K562 (cell line): ENCODE results near the gene UBR4. TPM values are rescaled to one million over a fixed set of nuclear protein-coding genes. Genes with fewer than 3 reads are reported as not detected.

Source experiments
- ATAC-seq: fragments of 200-7000 bp; cut with Tn5 transposase; 3 replicates; pipeline ENCODE4 v1.9.1; 2020; ENCODE audit warnings: moderate library complexity
- BruUV-seq: library from RNA; stranded (reverse); fragments of 400-500 nt; replicated peaks from 2 replicates; lab custom pipeline; 2021; lab: Mats Ljungman, UMichigan
- CTCF ChIA-PET: fragments of 300-600 bp; formaldehyde crosslinking; extraction: SDS; loops from one replicate; lab custom pipeline; 2021; ENCODE audit warnings: low intra/inter-chr PET ratio; lab: Yijun Ruan, JAX
- POLR2A ChIA-PET: fragments of 300-600, 350-650 bp; sonication (Branson Sonifier 250); formaldehyde crosslinking; extraction: SDS; loops from one replicate; lab custom pipeline; 2021; ENCODE audit warnings: antibody characterized with exemption, inconsistent platforms; lab: Yijun Ruan, JAX
- DNase-seq, 4 experiments: peaks; one replicate each; pipeline versions ENCODE4 v3.0.0 to v3.0.0-alpha.2; 2011 to 2018; ENCODE audit warnings: low spot score in 3 of 4, mixed read lengths in 3 of 4; ENCODE audit errors: extremely low read depth in 1 of 4
- FAIRE-seq: peaks from 2 replicates; lab custom pipeline; 2011; peaks lifted over from hg19 to GRCh38; lab: Jason Lieb, UNC
- H2AFZ ChIP-seq: 2 replicates; pipeline ENCODE4 v1.6.0; 2011; ENCODE audit warnings: low read depth, low read length, control low read depth, inconsistent platforms
- H3K27ac ChIP-seq: fragments of 200-600 bp; 3 replicates; pipeline ENCODE4 v1.8.0; 2011; ENCODE audit warnings: low read depth, mild to moderate bottlenecking, control low read depth, inconsistent platforms, low read length, moderate library complexity, mixed read lengths; ENCODE audit errors: extremely low read depth
- H3K27me3 ChIP-seq, 2 experiments: fragments of 300-600 bp in 1 of 2; 2 replicates in 1 of 2; 3 replicates in 1 of 2; pipeline versions ENCODE4 v1.6.0 to v1.8.0; 2011; ENCODE audit warnings: inconsistent platforms in 2 of 2, low read length in 2 of 2, mild to moderate bottlenecking in 1 of 2, mixed read lengths in 1 of 2, moderate library complexity in 1 of 2; ENCODE audit not compliant: control insufficient read depth in 2 of 2, insufficient read depth in 2 of 2
- H3K36me3 ChIP-seq: fragments of 300-600 bp; 3 replicates; pipeline ENCODE4 v1.8.0; 2011; ENCODE audit warnings: mild to moderate bottlenecking, low read length, inconsistent platforms; ENCODE audit not compliant: control insufficient read depth, insufficient read depth
- H3K4me1 ChIP-seq, 2 experiments: fragments of 200-600 bp in 1 of 2; replicated peaks in 1 of 2; 2 replicates in 1 of 2; 3 replicates in 1 of 2; pipeline versions ENCODE4 v1.5.1 to v1.8.0; 2011; ENCODE audit warnings: inconsistent platforms in 2 of 2, low read length in 2 of 2, mild to moderate bottlenecking in 1 of 2, mixed read lengths in 1 of 2, moderate library complexity in 1 of 2; ENCODE audit not compliant: control insufficient read depth in 2 of 2, insufficient read depth in 2 of 2
- H3K4me2 ChIP-seq: 2 replicates; pipeline ENCODE4 v1.6.1; 2011; ENCODE audit warnings: low read length, control low read depth, inconsistent platforms, mixed read lengths; ENCODE audit not compliant: insufficient read depth
- H3K4me3 ChIP-seq: fragments of 200-600 bp; sonication (generic), shearing (Covaris generic); 2 replicates; pipeline ENCODE4 v1.5.1; 2016; ENCODE audit warnings: control low read depth, inconsistent platforms
- H3K79me2 ChIP-seq: fragments of 200-600 bp; 3 replicates; pipeline ENCODE4 v1.8.0; 2011; ENCODE audit warnings: low read length, inconsistent platforms; ENCODE audit not compliant: control insufficient read depth, insufficient read depth
- H3K9ac ChIP-seq, 2 experiments: 2 replicates each; pipeline versions ENCODE4 v1.6.0 to v1.6.1; 2011; ENCODE audit warnings: low read depth in 2 of 2, low read length in 2 of 2, control low read depth in 1 of 2, inconsistent platforms in 1 of 2, mild to moderate bottlenecking in 1 of 2, mixed read lengths in 1 of 2; ENCODE audit not compliant: insufficient read depth in 1 of 2
- H3K9me1 ChIP-seq: one replicate; pipeline ENCODE4 v1.6.0; 2011; ENCODE audit warnings: inconsistent platforms, mild to moderate bottlenecking, low read length, moderate library complexity; ENCODE audit not compliant: control insufficient read depth, insufficient read depth
- H3K9me3 ChIP-seq: replicated peaks from 2 replicates; pipeline ENCODE4 v1.5.1; 2011; ENCODE audit warnings: low read depth, low read length, inconsistent platforms; ENCODE audit not compliant: control insufficient read depth, insufficient read depth
- H4K20me1 ChIP-seq: replicated peaks from 2 replicates; pipeline ENCODE4 v1.6.1; 2011; ENCODE audit warnings: low read length, inconsistent platforms, mixed read lengths; ENCODE audit not compliant: control insufficient read depth, insufficient read depth
- KDM5B ChIP-seq: fragments of 200-600 bp; sonication (generic); IDR thresholded peaks from 2 replicates; pipeline ENCODE4 v1.6.1; 2012; ENCODE audit warnings: low read depth, mild to moderate bottlenecking, moderate library complexity, low read length, control low read depth, inconsistent platforms; ENCODE audit not compliant: insufficient replicate concordance
- RBM25 ChIP-seq: fragments of 200-400 bp; formaldehyde crosslinking; IDR thresholded peaks from 2 replicates; pipeline ENCODE4 v1.6.1; 2018; ENCODE audit warnings: low read length, low read depth, moderate library complexity; ENCODE audit not compliant: severe bottlenecking
- ZBED1 ChIP-seq: IDR thresholded peaks from 2 replicates; pipeline ENCODE4 v1.6.1; 2014
- ZNF232 ChIP-seq: sonication (generic); formaldehyde crosslinking; IDR thresholded peaks from 2 replicates; pipeline ENCODE4 v1.8.0; 2022; ENCODE audit warnings: mild to moderate bottlenecking, missing genetic modification reagents
- WGBS: fragments of 100-300 bp; shearing (Covaris generic); methylation state at CpG from one replicate; pipeline ENCODE4 v1.1.6; 2016; ENCODE audit warnings: low coverage, mixed read lengths; ENCODE audit not compliant: insufficient coverage; ENCODE audit errors: missing lambda C conversion rate; 5-methylcytosine and 5-hydroxymethylcytosine counted together
- in situ Hi-C: fragments of 300-500 bp; cut with MboI; formaldehyde crosslinking; loops from 4 replicates; pipeline ENCODE4 v1.15.0; 2018; ENCODE audit warnings: inconsistent platforms, mixed read lengths
- intact Hi-C: fragments of 100-400 bp; cut with micrococcal nuclease; formaldehyde crosslinking; loops from 2 replicates; pipeline ENCODE4 v1.14.2; 2022
- polyA plus RNA-seq, 8 experiments: library from polyadenylated mRNA; depleted of rRNA in 4 of 8; stranded (reverse) in 5 of 8; unstranded in 3 of 8; fragments of >200 nt; fragmentation: Nextera tagmentation in 2 of 8; fragmentation: Illumina TruSeq in 1 of 8; extraction: Ambion mirVana in 2 of 8; extraction: Trizol in 1 of 8; gene quantifications; 2 replicates each; pipeline versions ENCODE4 v1.2.1 to v1.2.3, GENCODE V29; 2011 to 2014; ENCODE audit warnings: inconsistent platforms in 1 of 8, missing spikeins in 1 of 8
- total RNA-seq, 7 experiments: library from RNA; depleted of rRNA in 6 of 7; stranded (reverse); fragments of >200 nt in 6 of 7; fragmentation: Illumina TruSeq in 2 of 7; extraction: Trizol in 2 of 7; gene quantifications; 2 replicates each; pipeline versions ENCODE4 v1.2.1 to v1.2.3, GENCODE V29; 2011 to 2021; ENCODE audit warnings: low replicate concordance in 1 of 7

The UBR4 gene
- total and polyA plus RNA-seq, 9 of the 15 experiments (the other 6 are each of a cell fraction or from before 2014, with no cell fraction given) = 55.4 to 277 (median 123) TPM

DNA sequence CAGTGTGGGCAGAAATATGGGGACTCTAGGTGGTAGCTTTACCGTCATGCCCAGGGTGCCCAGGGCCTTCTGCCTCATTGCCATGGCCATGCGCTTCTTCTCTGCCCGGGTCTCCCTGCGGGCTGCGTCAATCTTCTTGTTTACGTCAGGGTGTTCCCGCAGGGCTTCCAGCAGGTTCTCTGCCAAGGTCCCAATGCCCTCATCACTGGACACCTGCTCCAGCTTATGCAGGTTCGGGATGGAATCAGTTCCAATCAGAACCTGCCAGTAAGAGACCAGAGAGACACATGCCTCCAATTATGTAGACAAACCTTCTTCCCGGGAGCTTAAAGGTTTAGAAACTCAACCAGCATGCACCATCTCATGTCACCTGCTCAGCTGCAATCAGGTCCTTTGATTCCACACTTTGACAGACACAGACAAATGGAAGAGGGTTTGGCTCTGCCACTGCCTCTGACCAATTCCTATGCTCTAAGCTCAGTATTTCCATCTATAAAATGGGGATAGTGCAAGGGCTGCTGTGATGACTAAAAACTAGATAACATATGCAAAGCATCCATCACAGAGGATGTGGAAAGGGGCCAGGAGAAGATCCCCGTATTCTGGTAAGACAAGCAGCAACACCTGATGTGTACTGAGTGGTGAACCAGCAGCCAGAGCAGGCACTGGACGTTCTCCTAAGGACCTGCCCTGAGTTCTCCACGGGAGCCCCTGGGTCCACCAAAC, 121.2 kb downstream of the UBR4 start:
- TF ChIP-seq RBM25 = peak; percentile 50
- TF ChIP-seq ZBED1 = no peak
- no peak for TF ChIP-seq ZNF232 (CRISPR knock-in tag)
- no peak for TF ChIP-seq KDM5B
- TF ChIP-seq, all 486 proteins: peak for 1
- 92% methylated on average over 12 of the region's 12 CpGs for WGBS
- Histone ChIP-seq H3K4me2 (no peak overlapping the region), H3K4me3 (no peak overlapping the region), H3K27me3 (no peaks in the 10 kb centered on the region), H3K36me3 (peaks cover 97% of the 10 kb centered on the region), H3K9me3 (no peaks in the 10 kb centered on the region), H4K20me1 (no peaks in the 10 kb centered on the region; the same call in 1 of the 2 replicates), H3K9ac (no peak overlapping the region), H3K9me1 (no peaks in the 10 kb centered on the region), H2AFZ (no peak overlapping the region), H3K27ac (no peak overlapping the region), H3K4me1 (no peaks in the 10 kb centered on the region), H3K79me2 (no peaks in the 10 kb centered on the region)
- POLR2A ChIA-PET = interaction anchor here (1.2 to 2.5 kb wide), 7 partner anchors 10 to 122 kb away, joined by 3 to 13 read pairs (median 5); no protein-coding TSS in a partner anchor
- in situ Hi-C loops = no loop called here
- no TSS peak for BruUV-seq
- intact Hi-C loops = no loop called here
- ATAC-seq (no peak), DNase-seq (no peak), FAIRE-seq (no peak)
- CTCF ChIA-PET = no interaction called here
